Measurements from ENCODE around the gene NOTCH2. TPM values are rescaled to one million over a fixed set of nuclear protein-coding genes. Genes with fewer than 3 reads are reported as not detected.

Gene NOTCH2
- total RNA-seq, 4 donors from 2014 or later: 10.1 to 21.8 (median 15.8) TPM

GRCh38 chr1:119947468-119947867 is 122.0 kb downstream of the NOTCH2 start:
- H3K36me3 ChIP-seq: peaks cover 0 to 18% of the 10 kb centered on the region in 2 donors
- DNase-seq: no peak
- H3K4me3 ChIP-seq: no peak overlapping the region
- no peak overlapping the region for H3K27ac ChIP-seq
- H3K27me3 ChIP-seq: no peaks in the 10 kb centered on the region
- H3K4me1 ChIP-seq: no peaks in the 10 kb centered on the region
- in situ Hi-C loops (cut with MboI; ENCODE audit: low sequenced_read_pairs in 4 of 4): no loop called here
- intact Hi-C loops (cut with DNase I; ENCODE audit: low total_unique reads): no loop called here
- ATAC-seq: no peak
- no peaks in the 10 kb centered on the region for H3K9me3 ChIP-seq
- no peak for TF ChIP-seq POLR2A (IDR thresholded peaks at IDR 0.05)
- no peak for TF ChIP-seq CTCF (IDR thresholded peaks at IDR 0.05 in 4 of 5, conservative IDR thresholded peaks at IDR 0.05 in 1 of 5)

GRCh38 chr1:119946724-119947123 is 122.7 kb downstream of the NOTCH2 start:
- Histone ChIP-seq H3K27me3 (no peaks in the 10 kb centered on the region), H3K4me3 (no peak overlapping the region), H3K4me1 (no peaks in the 10 kb centered on the region), H3K36me3 (peaks cover 0 to 14% of the 10 kb centered on the region in 2 donors), H3K27ac (no peak overlapping the region), H3K9me3 (no peaks in the 10 kb centered on the region)
- TF ChIP-seq CTCF (IDR thresholded peaks at IDR 0.05 in 4 of 5, conservative IDR thresholded peaks at IDR 0.05 in 1 of 5) (no peak), POLR2A (IDR thresholded peaks at IDR 0.05) (no peak)
- intact Hi-C loops (cut with DNase I; ENCODE audit: low total_unique reads) (no loop called here), in situ Hi-C loops (cut with MboI; ENCODE audit: low sequenced_read_pairs in 4 of 4) (no loop called here)
- ATAC-seq: no peak
- DNase-seq: no peak

GRCh38 chr1:119943216-119943615 is 126.2 kb downstream of the NOTCH2 start:
- Histone ChIP-seq H3K36me3 (peaks cover 0 to 30% of the 10 kb centered on the region in 2 donors), H3K4me3 (no peak overlapping the region), H3K9me3 (no peaks in the 10 kb centered on the region), H3K27ac (no peak overlapping the region), H3K27me3 (no peaks in the 10 kb centered on the region), H3K4me1 (no peaks in the 10 kb centered on the region)
- intact Hi-C loops (cut with DNase I; ENCODE audit: low total_unique reads): no loop called here
- no peak for ATAC-seq
- TF ChIP-seq POLR2A (IDR thresholded peaks at IDR 0.05): no peak
- TF ChIP-seq CTCF (IDR thresholded peaks at IDR 0.05 in 4 of 5, conservative IDR thresholded peaks at IDR 0.05 in 1 of 5): no peak
- in situ Hi-C loops (cut with MboI; ENCODE audit: low sequenced_read_pairs in 4 of 4): no loop called here
- no peak for DNase-seq

GRCh38 chr1:119941392-119941791 is 128.1 kb downstream of the NOTCH2 start:
- H3K27me3 ChIP-seq: no peaks in the 10 kb centered on the region
- intact Hi-C loops (cut with DNase I; ENCODE audit: low total_unique reads): no loop called here
- peaks cover 0 to 49% of the 10 kb centered on the region in 2 donors for H3K36me3 ChIP-seq
- H3K4me3 ChIP-seq: no peak overlapping the region
- DNase-seq: no peak
- H3K27ac ChIP-seq: no peak overlapping the region
- in situ Hi-C loops (cut with MboI; ENCODE audit: low sequenced_read_pairs in 4 of 4): no loop called here
- TF ChIP-seq POLR2A (IDR thresholded peaks at IDR 0.05) (no peak), CTCF (IDR thresholded peaks at IDR 0.05 in 4 of 5, conservative IDR thresholded peaks at IDR 0.05 in 1 of 5) (no peak)
- H3K4me1 ChIP-seq: no peaks in the 10 kb centered on the region
- no peaks in the 10 kb centered on the region for H3K9me3 ChIP-seq
- ATAC-seq: no peak

GRCh38 chr1:119940697-119941096 is 128.8 kb downstream of the NOTCH2 start:
- in situ Hi-C loops (cut with MboI; ENCODE audit: low sequenced_read_pairs in 4 of 4): no loop called here
- no peak for ATAC-seq
- intact Hi-C loops (cut with DNase I; ENCODE audit: low total_unique reads): no loop called here

More at GRCh38 chr1:119940697-119941096, 128.8 kb downstream of the NOTCH2 start:
- no peak overlapping the region for H3K4me3 ChIP-seq
- no peaks in the 10 kb centered on the region for H3K9me3 ChIP-seq
- H3K27ac ChIP-seq: no peak overlapping the region
- no peak for DNase-seq
- TF ChIP-seq POLR2A (IDR thresholded peaks at IDR 0.05): no peak
- no peaks in the 10 kb centered on the region for H3K4me1 ChIP-seq
- peaks cover 0 to 55% of the 10 kb centered on the region in 2 donors for H3K36me3 ChIP-seq
- no peaks in the 10 kb centered on the region for H3K27me3 ChIP-seq

Measured in gastrocnemius medialis (tissue), 4 donors.